ENCODE data around the gene ABI2.

Gene ABI2

GRCh38 chr2:203463266-203463678 is 135.1 kb downstream of the ABI2 start:
- no peak overlapping the region for H3K4me3 ChIP-seq (ENCODE audit: low read depth, low read length)
- DNase-seq (ENCODE audit: low read depth), result no peak
- no peak for TF ChIP-seq CTCF (IDR thresholded peaks at IDR 0.05; ENCODE audit: insufficient read depth, low read depth, low read length, missing control alignments)

GRCh38 chr2:203469546-203469945 is 141.4 kb downstream of the ABI2 start:
- no peak for TF ChIP-seq CTCF (IDR thresholded peaks at IDR 0.05; ENCODE audit: insufficient read depth, low read depth, low read length, missing control alignments)
- no peak overlapping the region for H3K4me3 ChIP-seq (ENCODE audit: low read depth, low read length)
- no peak for DNase-seq (ENCODE audit: low read depth)

- DNase-seq (ENCODE audit: low read depth), result no peak
- TF ChIP-seq CTCF (IDR thresholded peaks at IDR 0.05; ENCODE audit: insufficient read depth, low read depth, low read length, missing control alignments), result no peak
- H3K4me3 ChIP-seq (ENCODE audit: low read depth, low read length), result no peak overlapping the region
Observed at GRCh38 chr2:203470371-203470770, 142.2 kb downstream of the ABI2 start.

- DNase-seq (ENCODE audit: low read depth), result no peak
- TF ChIP-seq CTCF (IDR thresholded peaks at IDR 0.05; ENCODE audit: insufficient read depth, low read depth, low read length, missing control alignments), result no peak
Observed at GRCh38 chr2:203471323-203471722, 143.1 kb downstream of the ABI2 start.

GRCh38 chr2:203476881-203477280 is 148.7 kb downstream of the ABI2 start:
- no peak overlapping the region for H3K4me3 ChIP-seq (ENCODE audit: low read depth, low read length)
- no peak for TF ChIP-seq CTCF (IDR thresholded peaks at IDR 0.05; ENCODE audit: insufficient read depth, low read depth, low read length, missing control alignments)
- no peak for DNase-seq (ENCODE audit: low read depth)

More at GRCh38 chr2:203471323-203471722, 143.1 kb downstream of the ABI2 start:
- H3K4me3 ChIP-seq (ENCODE audit: low read depth, low read length), result no peak overlapping the region

GRCh38 chr2:203480623-203481022 is 152.4 kb downstream of the ABI2 start:
- no peak for DNase-seq (ENCODE audit: low read depth)
- TF ChIP-seq CTCF (IDR thresholded peaks at IDR 0.05; ENCODE audit: insufficient read depth, low read depth, low read length, missing control alignments), result no peak
- H3K4me3 ChIP-seq (ENCODE audit: low read depth, low read length), result no peak overlapping the region
